ENCODE data around the gene TTC7B.

GRCh38 chr14:90475298-90475697 lies 340.9 kb downstream of the TTC7B start:
- no peak for TF ChIP-seq EZH2 (IDR thresholded peaks at IDR 0.05; ENCODE audit: insufficient read depth, poor library complexity, severe bottlenecking)
- TF ChIP-seq EZH2phosphoT487 (IDR thresholded peaks at IDR 0.05; ENCODE audit: insufficient read depth, low read depth): no peak
